IPS-18a (cell line): ENCODE results near the gene RPS15.
A peak's percentile ranks its signal among the peaks of the same experiment; 100 is the strongest.

ENCODE experiments used
- H3K27ac ChIP-seq: one replicate; pipeline ENCODE4 v1.5.1; 2013; ENCODE audit warnings: low read length
- H3K27me3 ChIP-seq: one replicate; pipeline ENCODE4 v1.6.1; 2013; ENCODE audit warnings: mild to moderate bottlenecking, low read length; ENCODE audit not compliant: control insufficient read depth, insufficient read depth
- H3K36me3 ChIP-seq: one replicate; pipeline ENCODE4 v1.6.1; 2013; ENCODE audit warnings: low read depth, low read length; ENCODE audit not compliant: control insufficient read depth
- H3K4me1 ChIP-seq: one replicate; pipeline ENCODE4 v1.6.1; 2013; ENCODE audit warnings: low read depth, low read length; ENCODE audit not compliant: control insufficient read depth
- H3K4me3 ChIP-seq: one replicate; pipeline ENCODE4 v1.5.1; 2013; ENCODE audit warnings: low read length
- H3K9ac ChIP-seq: one replicate; pipeline ENCODE4 v1.6.1; 2013; ENCODE audit warnings: mild to moderate bottlenecking, low read length, moderate library complexity
- H3K9me3 ChIP-seq: one replicate; pipeline ENCODE4 v1.6.1; 2013; ENCODE audit warnings: low read depth, low read length; ENCODE audit not compliant: control insufficient read depth

RPS15 gene

GRCh38 chr19:1481893-1482360 lies 43.7 kb downstream of the RPS15 start:
- Histone ChIP-seq H3K9ac (no peak overlapping the region), H3K27me3 (no peaks in the 10 kb centered on the region), H3K36me3 (no peaks in the 10 kb centered on the region), H3K4me3 (no peak overlapping the region), H3K4me1 (no peaks in the 10 kb centered on the region), H3K9me3 (no peaks in the 10 kb centered on the region), H3K27ac (no peak overlapping the region)

GRCh38 chr19:1482361-1483130 lies 44.4 kb downstream of the RPS15 start:
- H3K9me3 ChIP-seq, result no peaks in the 10 kb centered on the region
- no peak overlapping the region for H3K27ac ChIP-seq
- H3K4me1 ChIP-seq, result no peaks in the 10 kb centered on the region
- no peaks in the 10 kb centered on the region for H3K27me3 ChIP-seq
- H3K4me3 ChIP-seq, result no peak overlapping the region
- no peaks in the 10 kb centered on the region for H3K36me3 ChIP-seq
- H3K9ac ChIP-seq, result no peak overlapping the region

GRCh38 chr19:1483131-1483978 lies 45.2 kb downstream of the RPS15 start:
- Histone ChIP-seq H3K4me1 (no peaks in the 10 kb centered on the region), H3K9me3 (no peaks in the 10 kb centered on the region), H3K27me3 (no peaks in the 10 kb centered on the region), H3K4me3 (no peak overlapping the region), H3K36me3 (no peaks in the 10 kb centered on the region), H3K27ac (no peak overlapping the region), H3K9ac (no peak overlapping the region)

- no peaks in the 10 kb centered on the region for H3K4me1 ChIP-seq
These were observed 45.8 kb downstream of the RPS15 start for GRCh38 chr19:1483979-1484428.

GRCh38 chr19:1486720-1487575 lies 48.8 kb downstream of the RPS15 start:
- no peak overlapping the region for H3K27ac ChIP-seq
- peaks cover 9% of the 10 kb centered on the region for H3K27me3 ChIP-seq
- H3K9me3 ChIP-seq, result no peaks in the 10 kb centered on the region
- no peak overlapping the region for H3K9ac ChIP-seq
- H3K4me1 ChIP-seq, result no peaks in the 10 kb centered on the region
- no peaks in the 10 kb centered on the region for H3K36me3 ChIP-seq
- no peak overlapping the region for H3K4me3 ChIP-seq

More at GRCh38 chr19:1483979-1484428, 45.8 kb downstream of the RPS15 start:
- Histone ChIP-seq H3K9me3 (no peaks in the 10 kb centered on the region), H3K9ac (no peak overlapping the region), H3K36me3 (no peaks in the 10 kb centered on the region), H3K27ac (no peak overlapping the region), H3K4me3 (no peak overlapping the region), H3K27me3 (no peaks in the 10 kb centered on the region)

GRCh38 chr19:1487576-1488281 lies 49.5 kb downstream of the RPS15 start:
- Histone ChIP-seq H3K4me1 (no peaks in the 10 kb centered on the region), H3K9ac (no peak overlapping the region), H3K36me3 (no peaks in the 10 kb centered on the region), H3K27me3 (peaks cover 17% of the 10 kb centered on the region), H3K27ac (no peak overlapping the region), H3K9me3 (no peaks in the 10 kb centered on the region), H3K4me3 (no peak overlapping the region)

- Histone ChIP-seq H3K36me3 (no peaks in the 10 kb centered on the region), H3K4me3 (no peak overlapping the region), H3K9ac (no peak overlapping the region), H3K4me1 (no peaks in the 10 kb centered on the region), H3K27me3 (peaks cover 22% of the 10 kb centered on the region), H3K27ac (no peak overlapping the region), H3K9me3 (no peaks in the 10 kb centered on the region)
These were observed 50.0 kb downstream of the RPS15 start for GRCh38 chr19:1488282-1488601.

GRCh38 chr19:1489463-1490310 lies 51.5 kb downstream of the RPS15 start:
- Histone ChIP-seq H3K9me3 (no peaks in the 10 kb centered on the region), H3K27ac (no peak overlapping the region), H3K4me3 (peak overlapping the region; percentile 70), H3K27me3 (peaks cover 22% of the 10 kb centered on the region), H3K36me3 (no peaks in the 10 kb centered on the region), H3K4me1 (no peaks in the 10 kb centered on the region), H3K9ac (peak overlapping the region; percentile 44)
